ENCODE measurements around the gene SVEP1. TPM values are rescaled to one million over a fixed set of nuclear protein-coding genes. Genes with fewer than 3 reads are reported as not detected.

SVEP1 gene
- polyA plus RNA-seq, 1 of the 3 experiments (the other 2 are of a cell fraction): 0.10 TPM

- ChIA-PET CTCF (no interaction called here), POLR2A (no interaction called here)
- H3K9ac ChIP-seq: no peak overlapping the region
- no peaks in the 10 kb centered on the region for H3F3A ChIP-seq (replicated peaks; ENCODE audit: insufficient read depth)
- H3K36me3 ChIP-seq (replicated peaks in 1 of 2; ENCODE audit: control insufficient read depth in 1 of 2, insufficient read depth in 2 of 2, low read length in 1 of 2): no peaks in the 10 kb centered on the region
- H3K9me2 ChIP-seq: peaks cover 2% of the 10 kb centered on the region; the same call in 1 of the 2 replicates
- H3K9me3 ChIP-seq: no peaks in the 10 kb centered on the region
- H4K20me1 ChIP-seq (ENCODE audit: insufficient read depth): no peaks in the 10 kb centered on the region
- no peak overlapping the region for H3K27ac ChIP-seq (ENCODE audit: low read depth in 2 of 2, low read length in 1 of 2)
- H3K79me2 ChIP-seq (ENCODE audit: insufficient read depth): no peaks in the 10 kb centered on the region
- H3K4me2 ChIP-seq: no peak overlapping the region
- no peak for TF ChIP-seq GATA2 (CRISPR knock-in tag; IDR thresholded peaks at IDR 0.05)
- no peak for TF ChIP-seq ZBTB33 (IDR thresholded peaks at IDR 0.05; ENCODE audit: borderline replicate concordance, low read depth)
- no peak for TF ChIP-seq CHD2 (IDR thresholded peaks at IDR 0.05; ENCODE audit: low read length, partially characterized antibody)
- no peak for TF ChIP-seq NRF1 (IDR thresholded peaks at IDR 0.05; ENCODE audit: low read depth, low read length)
- TF ChIP-seq SMC3 (IDR thresholded peaks at IDR 0.05; ENCODE audit: low read depth, low read length): no peak
- no peak for TF ChIP-seq RXRA (IDR thresholded peaks at IDR 0.05; ENCODE audit: borderline replicate concordance, low read depth)
- no peak for TF ChIP-seq TCF12 (IDR thresholded peaks at IDR 0.05)
- no peak for TF ChIP-seq YY1 (IDR thresholded peaks at IDR 0.05; ENCODE audit: low read depth)
- no peak for TF ChIP-seq USF1 (IDR thresholded peaks at IDR 0.05; ENCODE audit: borderline replicate concordance, low read depth)
- TF ChIP-seq CTCF (IDR thresholded peaks at IDR 0.05): no peak
- TF ChIP-seq MAX (IDR thresholded peaks at IDR 0.05; ENCODE audit: low read depth): no peak
- TF ChIP-seq RAD21 (IDR thresholded peaks at IDR 0.05; ENCODE audit: low read length): no peak
- TF ChIP-seq FOXJ3 (CRISPR knock-in tag; IDR thresholded peaks at IDR 0.05): no peak
- TF ChIP-seq POLR2AphosphoS5 (IDR thresholded peaks at IDR 0.05; ENCODE audit: low read depth, low read length): no peak
- TF ChIP-seq SIN3A (IDR thresholded peaks at IDR 0.05; ENCODE audit: borderline replicate concordance, low read depth, low read length): no peak
- TF ChIP-seq NFIC (IDR thresholded peaks at IDR 0.05; ENCODE audit: borderline replicate concordance): no peak
- no peak for TF ChIP-seq EP300 (IDR thresholded peaks at IDR 0.05; ENCODE audit: borderline replicate concordance in 1 of 2, low read depth in 1 of 2, low read length in 1 of 2)
- TF ChIP-seq REST (IDR thresholded peaks at IDR 0.05; ENCODE audit: low read depth, low read length): no peak
- TF ChIP-seq MEF2A (IDR thresholded peaks at IDR 0.05; ENCODE audit: borderline replicate concordance, low read depth): no peak
- no peaks in the 10 kb centered on the region for H3K27me3 ChIP-seq (ENCODE audit: insufficient read depth)
- no peak overlapping the region for H2AFZ ChIP-seq (ENCODE audit: low read depth)
- H3K4me3 ChIP-seq (ENCODE audit: low read depth in 2 of 2, low read length in 1 of 2): no peak overlapping the region
- H3K4me1 ChIP-seq (ENCODE audit: control insufficient read depth in 1 of 2, insufficient read depth in 2 of 2, low read depth in 1 of 2, low read length in 1 of 2): no peaks in the 10 kb centered on the region
- DNase-seq: no peak
These were observed 123.7 kb downstream of the SVEP1 start for GRCh38 chr9:110455860-110456259.

Measured in SK-N-SH (cell line).